ENCODE results near the gene UCHL5.

DNA sequence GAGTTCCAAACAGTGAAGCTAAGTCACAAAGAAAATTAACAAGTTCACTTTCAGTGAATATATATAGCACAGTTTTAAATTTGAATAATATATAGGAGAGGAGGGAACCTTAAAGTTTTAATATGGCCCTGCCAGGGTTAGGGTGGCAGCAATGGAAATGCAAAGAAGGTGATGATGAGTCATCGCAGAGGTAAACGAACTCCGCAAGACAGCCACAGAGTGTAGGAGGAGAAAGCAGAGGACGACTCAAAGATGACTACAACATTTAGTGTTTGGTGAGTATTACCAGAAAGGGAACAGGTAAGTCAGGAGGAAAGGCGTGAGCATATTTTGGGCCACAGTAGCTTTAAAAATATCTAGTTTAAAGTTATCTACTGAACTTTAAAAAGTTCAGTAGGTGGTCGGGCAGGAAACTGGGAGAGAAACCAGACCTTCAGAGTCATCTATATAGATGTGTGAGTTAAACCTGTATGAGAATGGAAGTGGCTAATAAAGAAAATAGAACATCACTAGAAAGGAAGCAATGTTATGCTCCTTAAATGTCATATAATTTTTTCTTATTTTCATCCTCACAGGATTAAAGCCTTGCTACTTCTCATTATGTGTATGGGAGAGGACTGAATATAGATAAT, 75.7 kb downstream of the UCHL5 start:
- TF ChIP-seq, protein P1, sequence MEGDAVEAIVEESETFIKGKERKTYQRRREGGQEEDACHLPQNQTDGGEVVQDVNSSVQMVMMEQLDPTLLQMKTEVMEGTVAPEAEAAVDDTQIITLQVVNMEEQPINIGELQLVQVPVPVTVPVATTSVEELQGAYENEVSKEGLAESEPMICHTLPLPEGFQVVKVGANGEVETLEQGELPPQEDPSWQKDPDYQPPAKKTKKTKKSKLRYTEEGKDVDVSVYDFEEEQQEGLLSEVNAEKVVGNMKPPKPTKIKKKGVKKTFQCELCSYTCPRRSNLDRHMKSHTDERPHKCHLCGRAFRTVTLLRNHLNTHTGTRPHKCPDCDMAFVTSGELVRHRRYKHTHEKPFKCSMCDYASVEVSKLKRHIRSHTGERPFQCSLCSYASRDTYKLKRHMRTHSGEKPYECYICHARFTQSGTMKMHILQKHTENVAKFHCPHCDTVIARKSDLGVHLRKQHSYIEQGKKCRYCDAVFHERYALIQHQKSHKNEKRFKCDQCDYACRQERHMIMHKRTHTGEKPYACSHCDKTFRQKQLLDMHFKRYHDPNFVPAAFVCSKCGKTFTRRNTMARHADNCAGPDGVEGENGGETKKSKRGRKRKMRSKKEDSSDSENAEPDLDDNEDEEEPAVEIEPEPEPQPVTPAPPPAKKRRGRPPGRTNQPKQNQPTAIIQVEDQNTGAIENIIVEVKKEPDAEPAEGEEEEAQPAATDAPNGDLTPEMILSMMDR (conservative IDR thresholded peaks at IDR 0.05; ENCODE audit: low read depth in 2 of 2): no peak
- no peak for TF ChIP-seq EZH2 (IDR thresholded peaks at IDR 0.05; ENCODE audit: low read depth, unreplicated experiment)
- TF ChIP-seq CREB1 (CRISPR knock-in tag; IDR thresholded peaks at IDR 0.05; ENCODE audit: low read depth): no peak
- TF ChIP-seq POLR2AphosphoS5 (IDR thresholded peaks at IDR 0.05; ENCODE audit: low read depth): no peak
- TF ChIP-seq EZH2phosphoT487 (IDR thresholded peaks at IDR 0.05; ENCODE audit: unreplicated experiment): no peak
- TF ChIP-seq ZNF114 (CRISPR knock-in tag; IDR thresholded peaks at IDR 0.05): no peak
- TF ChIP-seq STAT1 (IDR thresholded peaks at IDR 0.05; ENCODE audit: unreplicated experiment): no peak
- TF ChIP-seq, protein P2, sequence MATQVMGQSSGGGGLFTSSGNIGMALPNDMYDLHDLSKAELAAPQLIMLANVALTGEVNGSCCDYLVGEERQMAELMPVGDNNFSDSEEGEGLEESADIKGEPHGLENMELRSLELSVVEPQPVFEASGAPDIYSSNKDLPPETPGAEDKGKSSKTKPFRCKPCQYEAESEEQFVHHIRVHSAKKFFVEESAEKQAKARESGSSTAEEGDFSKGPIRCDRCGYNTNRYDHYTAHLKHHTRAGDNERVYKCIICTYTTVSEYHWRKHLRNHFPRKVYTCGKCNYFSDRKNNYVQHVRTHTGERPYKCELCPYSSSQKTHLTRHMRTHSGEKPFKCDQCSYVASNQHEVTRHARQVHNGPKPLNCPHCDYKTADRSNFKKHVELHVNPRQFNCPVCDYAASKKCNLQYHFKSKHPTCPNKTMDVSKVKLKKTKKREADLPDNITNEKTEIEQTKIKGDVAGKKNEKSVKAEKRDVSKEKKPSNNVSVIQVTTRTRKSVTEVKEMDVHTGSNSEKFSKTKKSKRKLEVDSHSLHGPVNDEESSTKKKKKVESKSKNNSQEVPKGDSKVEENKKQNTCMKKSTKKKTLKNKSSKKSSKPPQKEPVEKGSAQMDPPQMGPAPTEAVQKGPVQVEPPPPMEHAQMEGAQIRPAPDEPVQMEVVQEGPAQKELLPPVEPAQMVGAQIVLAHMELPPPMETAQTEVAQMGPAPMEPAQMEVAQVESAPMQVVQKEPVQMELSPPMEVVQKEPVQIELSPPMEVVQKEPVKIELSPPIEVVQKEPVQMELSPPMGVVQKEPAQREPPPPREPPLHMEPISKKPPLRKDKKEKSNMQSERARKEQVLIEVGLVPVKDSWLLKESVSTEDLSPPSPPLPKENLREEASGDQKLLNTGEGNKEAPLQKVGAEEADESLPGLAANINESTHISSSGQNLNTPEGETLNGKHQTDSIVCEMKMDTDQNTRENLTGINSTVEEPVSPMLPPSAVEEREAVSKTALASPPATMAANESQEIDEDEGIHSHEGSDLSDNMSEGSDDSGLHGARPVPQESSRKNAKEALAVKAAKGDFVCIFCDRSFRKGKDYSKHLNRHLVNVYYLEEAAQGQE (IDR thresholded peaks at IDR 0.05; ENCODE audit: unreplicated experiment): no peak
- TF ChIP-seq NANOG (IDR thresholded peaks at IDR 0.05; ENCODE audit: borderline replicate concordance): no peak
- TF ChIP-seq JUNB (IDR thresholded peaks at IDR 0.05; ENCODE audit: unreplicated experiment): no peak
- TF ChIP-seq, protein P3, sequence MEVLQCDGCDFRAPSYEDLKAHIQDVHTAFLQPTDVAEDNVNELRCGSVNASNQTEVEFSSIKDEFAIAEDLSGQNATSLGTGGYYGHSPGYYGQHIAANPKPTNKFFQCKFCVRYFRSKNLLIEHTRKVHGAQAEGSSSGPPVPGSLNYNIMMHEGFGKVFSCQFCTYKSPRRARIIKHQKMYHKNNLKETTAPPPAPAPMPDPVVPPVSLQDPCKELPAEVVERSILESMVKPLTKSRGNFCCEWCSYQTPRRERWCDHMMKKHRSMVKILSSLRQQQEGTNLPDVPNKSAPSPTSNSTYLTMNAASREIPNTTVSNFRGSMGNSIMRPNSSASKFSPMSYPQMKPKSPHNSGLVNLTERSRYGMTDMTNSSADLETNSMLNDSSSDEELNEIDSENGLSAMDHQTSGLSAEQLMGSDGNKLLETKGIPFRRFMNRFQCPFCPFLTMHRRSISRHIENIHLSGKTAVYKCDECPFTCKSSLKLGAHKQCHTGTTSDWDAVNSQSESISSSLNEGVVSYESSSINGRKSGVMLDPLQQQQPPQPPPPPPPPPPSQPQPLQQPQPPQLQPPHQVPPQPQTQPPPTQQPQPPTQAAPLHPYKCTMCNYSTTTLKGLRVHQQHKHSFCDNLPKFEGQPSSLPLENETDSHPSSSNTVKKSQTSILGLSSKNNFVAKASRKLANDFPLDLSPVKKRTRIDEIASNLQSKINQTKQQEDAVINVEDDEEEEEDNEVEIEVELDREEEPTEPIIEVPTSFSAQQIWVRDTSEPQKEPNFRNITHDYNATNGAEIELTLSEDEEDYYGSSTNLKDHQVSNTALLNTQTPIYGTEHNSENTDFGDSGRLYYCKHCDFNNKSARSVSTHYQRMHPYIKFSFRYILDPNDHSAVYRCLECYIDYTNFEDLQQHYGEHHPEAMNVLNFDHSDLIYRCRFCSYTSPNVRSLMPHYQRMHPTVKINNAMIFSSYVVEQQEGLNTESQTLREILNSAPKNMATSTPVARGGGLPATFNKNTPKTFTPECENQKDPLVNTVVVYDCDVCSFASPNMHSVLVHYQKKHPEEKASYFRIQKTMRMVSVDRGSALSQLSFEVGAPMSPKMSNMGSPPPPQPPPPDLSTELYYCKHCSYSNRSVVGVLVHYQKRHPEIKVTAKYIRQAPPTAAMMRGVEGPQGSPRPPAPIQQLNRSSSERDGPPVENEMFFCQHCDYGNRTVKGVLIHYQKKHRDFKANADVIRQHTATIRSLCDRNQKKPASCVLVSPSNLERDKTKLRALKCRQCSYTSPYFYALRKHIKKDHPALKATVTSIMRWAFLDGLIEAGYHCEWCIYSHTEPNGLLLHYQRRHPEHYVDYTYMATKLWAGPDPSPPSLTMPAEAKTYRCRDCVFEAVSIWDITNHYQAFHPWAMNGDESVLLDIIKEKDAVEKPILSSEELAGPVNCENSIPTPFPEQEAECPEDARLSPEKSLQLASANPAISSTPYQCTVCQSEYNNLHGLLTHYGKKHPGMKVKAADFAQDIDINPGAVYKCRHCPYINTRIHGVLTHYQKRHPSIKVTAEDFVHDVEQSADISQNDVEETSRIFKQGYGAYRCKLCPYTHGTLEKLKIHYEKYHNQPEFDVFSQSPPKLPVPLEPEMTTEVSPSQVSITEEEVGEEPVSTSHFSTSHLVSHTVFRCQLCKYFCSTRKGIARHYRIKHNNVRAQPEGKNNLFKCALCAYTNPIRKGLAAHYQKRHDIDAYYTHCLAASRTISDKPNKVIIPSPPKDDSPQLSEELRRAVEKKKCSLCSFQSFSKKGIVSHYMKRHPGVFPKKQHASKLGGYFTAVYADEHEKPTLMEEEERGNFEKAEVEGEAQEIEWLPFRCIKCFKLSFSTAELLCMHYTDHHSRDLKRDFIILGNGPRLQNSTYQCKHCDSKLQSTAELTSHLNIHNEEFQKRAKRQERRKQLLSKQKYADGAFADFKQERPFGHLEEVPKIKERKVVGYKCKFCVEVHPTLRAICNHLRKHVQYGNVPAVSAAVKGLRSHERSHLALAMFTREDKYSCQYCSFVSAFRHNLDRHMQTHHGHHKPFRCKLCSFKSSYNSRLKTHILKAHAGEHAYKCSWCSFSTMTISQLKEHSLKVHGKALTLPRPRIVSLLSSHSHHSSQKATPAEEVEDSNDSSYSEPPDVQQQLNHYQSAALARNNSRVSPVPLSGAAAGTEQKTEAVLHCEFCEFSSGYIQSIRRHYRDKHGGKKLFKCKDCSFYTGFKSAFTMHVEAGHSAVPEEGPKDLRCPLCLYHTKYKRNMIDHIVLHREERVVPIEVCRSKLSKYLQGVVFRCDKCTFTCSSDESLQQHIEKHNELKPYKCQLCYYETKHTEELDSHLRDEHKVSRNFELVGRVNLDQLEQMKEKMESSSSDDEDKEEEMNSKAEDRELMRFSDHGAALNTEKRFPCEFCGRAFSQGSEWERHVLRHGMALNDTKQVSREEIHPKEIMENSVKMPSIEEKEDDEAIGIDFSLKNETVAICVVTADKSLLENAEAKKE (CRISPR knock-in tag; IDR thresholded peaks at IDR 0.05): no peak
- TF ChIP-seq ETS1 (IDR thresholded peaks at IDR 0.05): no peak

Data from GM23338 (cell line).